Central memory CD8-positive, alpha-beta T cell (primary cell): ENCODE measurements around the gene C22orf42.

Source experiments
- ATAC-seq: fragments of 150-1000 bp; cut with Tn5 transposase; replicated peaks from 2 replicates; pipeline ENCODE4 v1.10.0; 2022; ENCODE audit warnings: mild to moderate bottlenecking, moderate FRiP score, moderate number of reproducible peaks; ENCODE audit not compliant: poor library complexity, severe bottlenecking; ENCODE audit errors: extremely low read depth
- DNase-seq, 2 donors: peaks; one replicate each; pipeline ENCODE4 v3.0.0; 2021; ENCODE audit warnings: low spot score in 2 of 2
- H3K27ac Mint-ChIP-seq: one replicate; pipeline ENCODE4 v1.8.0; 2022; ENCODE audit warnings: low read depth, mild to moderate bottlenecking, moderate library complexity, mixed read lengths
- H3K27me3 Mint-ChIP-seq: one replicate; pipeline ENCODE4 v1.8.0; 2022; ENCODE audit warnings: mixed read lengths
- H3K36me3 Mint-ChIP-seq: one replicate; pipeline ENCODE4 v1.8.0; 2022; ENCODE audit warnings: mild to moderate bottlenecking, moderate library complexity, mixed read lengths; ENCODE audit not compliant: insufficient read depth
- H3K4me1 Mint-ChIP-seq: one replicate; pipeline ENCODE4 v1.8.0; 2022; ENCODE audit warnings: mixed read lengths
- H3K4me3 Mint-ChIP-seq: one replicate; pipeline ENCODE4 v1.8.0; 2022; ENCODE audit warnings: mild to moderate bottlenecking, moderate library complexity, mixed read lengths
- H3K9me3 Mint-ChIP-seq: one replicate; pipeline ENCODE4 v1.8.0; 2022; ENCODE audit warnings: mixed read lengths

C22orf42 gene, protein sequence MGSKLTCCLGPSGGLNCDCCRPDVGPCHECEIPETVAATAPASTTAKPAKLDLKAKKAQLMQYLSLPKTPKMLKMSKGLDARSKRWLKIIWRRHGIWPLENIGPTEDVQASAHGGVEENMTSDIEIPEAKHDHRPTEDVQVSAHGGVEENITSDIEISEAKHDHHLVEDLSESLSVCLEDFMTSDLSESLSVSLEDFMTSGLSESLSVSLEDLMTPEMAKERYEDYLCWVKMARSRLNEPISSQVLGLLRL

DNA sequence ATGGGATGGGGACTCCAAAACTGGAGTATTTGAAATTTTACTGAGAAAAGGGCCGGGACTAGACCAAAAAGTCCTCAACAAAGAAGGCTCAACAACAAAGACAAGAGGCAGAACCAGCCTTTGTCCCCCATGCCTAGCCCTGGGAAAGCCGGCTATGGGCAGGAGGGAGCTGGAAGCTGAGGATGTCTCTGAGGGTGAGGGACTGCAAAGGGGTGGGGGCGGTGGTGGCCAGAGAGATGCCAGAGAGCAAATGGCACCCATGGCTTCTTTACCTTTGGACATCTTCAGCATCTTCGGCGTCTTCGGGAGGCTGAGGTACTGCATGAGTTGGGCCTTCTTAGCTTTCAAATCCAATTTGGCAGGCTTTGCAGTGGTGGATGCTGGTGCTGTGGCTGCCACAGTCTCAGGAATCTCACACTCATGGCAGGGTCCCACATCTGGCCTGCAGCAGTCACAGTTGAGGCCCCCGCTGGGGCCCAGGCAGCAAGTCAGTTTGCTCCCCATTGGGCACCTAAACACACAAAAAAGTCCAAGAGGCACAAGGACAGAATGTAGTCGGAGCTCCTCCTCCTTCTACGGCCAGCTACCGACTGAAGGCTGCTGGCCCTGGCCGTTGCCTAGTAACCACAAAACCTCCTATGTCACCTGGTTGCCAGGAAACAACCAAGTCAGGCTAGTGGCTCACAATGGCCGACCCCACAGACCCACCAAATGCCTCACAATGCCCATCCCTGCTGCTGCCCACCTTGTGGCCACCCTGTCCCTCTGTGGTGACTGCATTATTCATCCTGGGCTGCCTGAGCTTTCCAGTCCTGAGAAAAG is at the start of gene C22orf42:
Gene C22orf42 (minus strand): TSS at position 592 of the 822 bp plus-strand sequence. CDS start 88 bp downstream, at position 504.
- H3K36me3 Mint-ChIP-seq: no peaks in the 10 kb centered on the region
- H3K9me3 Mint-ChIP-seq: no peaks in the 10 kb centered on the region
- ATAC-seq (no peak), DNase-seq (no peak)
- peaks cover 24% of the 10 kb centered on the region for H3K27me3 Mint-ChIP-seq
- no peak within 1 kb of the TSS for H3K4me3 Mint-ChIP-seq
- no peak within 1 kb of the TSS for H3K27ac Mint-ChIP-seq
- no peaks in the 10 kb centered on the region for H3K4me1 Mint-ChIP-seq

DNA sequence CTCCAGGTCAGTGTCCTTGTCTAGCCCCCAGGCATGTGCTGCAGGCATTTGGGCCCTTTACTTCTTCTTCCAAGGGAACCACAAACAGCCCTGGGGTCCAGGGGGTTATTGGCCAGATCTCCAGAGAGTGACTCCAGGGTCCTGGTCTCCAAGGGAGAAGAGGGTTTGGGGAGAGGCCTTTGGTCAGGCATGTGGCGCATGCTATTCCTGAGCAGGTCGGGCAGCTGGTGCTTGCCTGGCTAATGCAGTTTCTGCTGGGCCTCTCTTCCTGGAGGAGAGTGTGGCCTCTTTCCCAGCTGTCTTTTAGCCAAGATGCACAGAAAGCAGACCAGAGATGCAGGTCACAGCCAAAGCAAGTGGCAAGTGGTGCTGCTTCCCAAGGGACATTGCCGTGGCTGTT is 49.6 kb upstream of the C22orf42 start:
- no peak for ATAC-seq
- H3K27ac Mint-ChIP-seq: no peak overlapping the region

DNA sequence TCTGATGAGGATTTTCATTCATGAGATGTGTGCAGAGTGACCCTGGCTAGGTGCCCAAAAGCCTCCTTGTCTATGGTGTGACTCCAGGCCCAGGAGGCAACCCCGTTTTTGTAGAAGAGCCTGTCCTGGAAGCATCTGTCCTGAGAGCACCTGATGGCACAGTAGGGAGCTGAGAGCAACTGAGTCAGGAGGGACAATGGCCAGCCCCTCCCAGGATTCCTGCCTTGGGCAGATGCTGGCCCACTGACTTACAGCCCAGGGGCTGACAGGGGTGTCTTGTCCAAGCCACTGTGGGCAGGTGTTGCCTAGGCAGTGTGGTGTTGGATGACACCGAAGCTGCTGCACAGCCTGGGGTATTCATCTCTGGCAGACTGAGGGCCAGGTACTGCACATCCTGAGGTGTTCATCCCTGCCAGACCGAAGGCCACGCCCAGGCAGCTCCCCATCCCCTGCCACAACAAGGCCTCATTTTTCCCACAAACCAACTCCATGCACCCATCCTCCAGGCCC is 48.9 kb upstream of the C22orf42 start:
- Mint-ChIP-seq H3K4me3 (no peak overlapping the region), H3K36me3 (no peaks in the 10 kb centered on the region), H3K27me3 (peaks cover 43% of the 10 kb centered on the region), H3K27ac (no peak overlapping the region), H3K9me3 (no peaks in the 10 kb centered on the region), H3K4me1 (peaks cover 40% of the 10 kb centered on the region)
- no peak for ATAC-seq
- DNase-seq: no peak

More for the DNA sequence above, 49.6 kb upstream of the C22orf42 start:
- peaks cover 33% of the 10 kb centered on the region for H3K4me1 Mint-ChIP-seq
- H3K4me3 Mint-ChIP-seq: no peak overlapping the region
- H3K27me3 Mint-ChIP-seq: peaks cover 38% of the 10 kb centered on the region
- H3K9me3 Mint-ChIP-seq: no peaks in the 10 kb centered on the region
- peaks cover 2% of the 10 kb centered on the region for H3K36me3 Mint-ChIP-seq
- DNase-seq: no peak

DNA sequence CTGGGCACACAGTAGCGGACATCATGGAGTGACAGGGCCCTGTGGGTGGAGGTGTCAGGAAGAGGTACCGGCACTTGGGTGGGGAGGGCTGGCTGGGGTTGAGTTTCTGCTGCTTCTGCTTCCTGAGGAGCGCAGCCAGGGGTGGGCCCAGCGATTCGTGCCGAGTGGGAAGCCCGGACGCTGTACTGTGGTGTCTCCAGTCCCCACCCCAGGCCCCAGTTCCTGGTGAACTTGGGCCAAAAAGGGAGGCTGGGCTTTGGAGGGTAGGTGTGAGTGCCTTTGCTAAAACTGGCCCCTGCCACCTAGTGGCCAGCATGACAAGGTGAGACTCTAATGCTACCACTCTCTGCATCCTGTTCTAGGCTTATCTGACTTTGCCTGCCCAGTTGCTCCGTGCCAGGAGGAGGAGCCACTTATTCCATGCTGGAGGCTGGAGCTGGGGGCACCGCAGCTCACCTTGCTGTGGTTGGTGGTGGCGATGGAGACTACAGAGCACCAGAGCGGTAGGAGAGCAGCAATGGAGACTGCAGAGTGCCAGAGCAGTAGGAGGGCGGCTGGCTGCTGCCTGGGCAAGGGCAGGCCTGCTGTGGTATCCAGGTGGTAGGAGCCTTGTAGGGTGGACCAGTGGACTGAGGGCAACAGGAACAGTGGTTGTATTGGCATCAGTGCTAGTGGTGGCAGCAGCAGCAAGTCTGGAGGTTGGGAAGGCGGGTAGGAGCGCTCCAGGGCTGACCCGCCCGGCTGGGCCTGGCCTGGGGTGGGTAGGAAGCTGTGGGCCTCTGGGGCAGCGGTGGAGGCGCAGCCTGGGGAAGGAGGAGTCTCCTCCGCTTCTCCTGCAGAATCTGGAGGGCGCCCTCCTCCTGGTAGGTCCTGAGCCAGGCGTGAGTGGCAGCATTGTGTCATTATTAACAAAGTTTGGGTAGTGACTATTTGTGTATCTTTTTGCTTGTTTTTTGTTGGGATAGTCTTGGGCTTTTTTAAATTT is 48.0 kb upstream of the C22orf42 start:
- DNase-seq (no peak), ATAC-seq (no peak)
- Mint-ChIP-seq H3K27ac (peak overlapping the region; percentile 7), H3K27me3 (peaks cover 34% of the 10 kb centered on the region), H3K4me1 (peaks cover 44% of the 10 kb centered on the region), H3K9me3 (no peaks in the 10 kb centered on the region), H3K4me3 (peak overlapping the region; percentile 81), H3K36me3 (no peaks in the 10 kb centered on the region)

DNA sequence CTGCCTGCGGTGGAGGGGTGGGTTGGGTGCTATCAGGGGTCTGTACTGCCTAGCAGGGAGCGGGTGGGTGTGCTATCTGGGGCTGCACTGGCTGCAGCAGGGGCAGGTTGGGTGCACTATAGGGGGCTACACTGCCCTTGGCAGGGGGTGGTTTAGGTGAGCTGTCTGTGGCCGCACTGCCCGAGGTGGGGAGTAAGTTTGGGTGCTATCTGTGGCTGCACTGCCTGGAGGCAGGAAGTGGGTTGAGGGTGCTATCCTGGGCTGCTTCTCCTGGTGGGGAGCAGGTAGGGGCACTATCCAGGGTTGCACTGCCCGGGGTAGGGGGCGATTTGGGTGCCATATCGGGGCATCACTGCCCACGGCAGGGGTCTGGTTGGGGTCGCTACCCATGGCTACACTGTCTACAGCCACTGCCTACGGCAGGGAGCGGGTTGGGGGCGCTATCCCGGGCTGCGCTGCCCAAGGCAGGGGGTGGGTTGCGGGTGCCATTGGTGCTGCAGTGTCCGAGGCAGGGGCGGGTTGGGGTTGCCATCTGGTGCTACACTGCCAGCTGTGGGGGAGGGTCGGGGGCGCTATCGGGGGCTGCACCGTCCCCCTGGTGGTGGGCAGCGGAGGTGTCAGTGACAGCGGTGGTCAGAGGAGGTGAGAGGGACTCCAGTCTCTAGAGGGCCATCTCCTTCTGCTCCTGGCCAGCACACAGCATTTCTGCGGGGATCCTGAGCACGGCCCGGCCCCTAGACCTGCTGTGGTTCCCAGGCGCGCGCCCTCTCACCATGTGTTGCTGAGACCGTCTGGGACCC is 47.1 kb upstream of the C22orf42 start:
- no peak for ATAC-seq

DNA sequence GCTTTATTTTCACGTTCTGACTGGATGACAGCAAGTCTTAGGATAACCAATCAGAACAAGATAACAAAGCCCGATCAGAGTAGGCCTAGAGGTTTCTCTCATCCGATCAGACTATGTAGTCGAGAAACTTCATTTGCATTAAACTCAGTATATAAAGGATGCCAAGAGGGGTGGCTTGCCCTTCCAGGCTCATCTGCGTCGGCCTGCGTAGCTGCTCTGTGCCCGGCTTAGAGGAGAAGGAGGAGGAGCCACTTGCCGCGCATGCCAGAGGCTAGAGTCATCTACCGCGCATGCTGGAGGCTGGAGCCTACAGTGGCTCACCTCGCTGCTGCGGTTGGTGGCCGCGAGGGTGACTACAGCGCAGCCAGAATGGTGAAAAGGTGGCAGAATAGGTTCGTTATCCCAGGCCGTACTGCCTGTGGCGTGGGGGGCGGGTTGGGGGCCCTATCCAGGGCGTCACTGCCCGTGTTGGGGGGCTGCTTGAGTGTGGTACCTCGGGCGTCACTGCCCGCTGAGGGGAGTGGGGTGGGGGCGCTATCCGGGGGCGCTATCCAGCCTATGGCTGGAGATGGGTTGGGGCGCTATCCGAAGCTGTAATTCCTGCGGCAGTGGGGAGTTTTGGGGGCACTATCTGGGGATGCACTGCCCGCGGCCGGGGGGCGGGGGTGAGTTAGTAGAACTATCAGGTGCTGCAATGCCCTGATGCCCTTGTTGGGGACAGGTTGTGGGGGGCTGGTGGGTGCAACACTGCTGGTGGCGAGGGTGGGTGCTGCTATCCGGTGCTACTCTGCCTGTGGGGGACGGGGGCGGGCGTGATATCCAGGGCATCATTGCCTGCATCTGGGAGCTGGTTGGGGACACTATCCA is 46.0 kb upstream of the C22orf42 start, which contains the start of gene RFPL2:
Gene RFPL2 (minus strand): TSS at position 218 of the 867 bp plus-strand sequence. CDS start 2,622 bp downstream, outside the sequence.
- Mint-ChIP-seq H3K4me1 (peaks cover 53% of the 10 kb centered on the region), H3K9me3 (no peaks in the 10 kb centered on the region), H3K27me3 (peaks cover 31% of the 10 kb centered on the region), H3K27ac (peak within 1 kb of the TSS; percentile 67), H3K36me3 (no peaks in the 10 kb centered on the region), H3K4me3 (peak within 1 kb of the TSS; percentile 81)
- ATAC-seq: peak; percentile 65
- no peak for DNase-seq

More for the DNA sequence above, 47.1 kb upstream of the C22orf42 start:
- H3K27me3 Mint-ChIP-seq: peaks cover 31% of the 10 kb centered on the region
- H3K36me3 Mint-ChIP-seq: no peaks in the 10 kb centered on the region
- DNase-seq: no peak
- peaks cover 46% of the 10 kb centered on the region for H3K4me1 Mint-ChIP-seq
- peak overlapping the region; percentile 81 for H3K4me3 Mint-ChIP-seq
- H3K27ac Mint-ChIP-seq: no peak overlapping the region
- no peaks in the 10 kb centered on the region for H3K9me3 Mint-ChIP-seq

DNA sequence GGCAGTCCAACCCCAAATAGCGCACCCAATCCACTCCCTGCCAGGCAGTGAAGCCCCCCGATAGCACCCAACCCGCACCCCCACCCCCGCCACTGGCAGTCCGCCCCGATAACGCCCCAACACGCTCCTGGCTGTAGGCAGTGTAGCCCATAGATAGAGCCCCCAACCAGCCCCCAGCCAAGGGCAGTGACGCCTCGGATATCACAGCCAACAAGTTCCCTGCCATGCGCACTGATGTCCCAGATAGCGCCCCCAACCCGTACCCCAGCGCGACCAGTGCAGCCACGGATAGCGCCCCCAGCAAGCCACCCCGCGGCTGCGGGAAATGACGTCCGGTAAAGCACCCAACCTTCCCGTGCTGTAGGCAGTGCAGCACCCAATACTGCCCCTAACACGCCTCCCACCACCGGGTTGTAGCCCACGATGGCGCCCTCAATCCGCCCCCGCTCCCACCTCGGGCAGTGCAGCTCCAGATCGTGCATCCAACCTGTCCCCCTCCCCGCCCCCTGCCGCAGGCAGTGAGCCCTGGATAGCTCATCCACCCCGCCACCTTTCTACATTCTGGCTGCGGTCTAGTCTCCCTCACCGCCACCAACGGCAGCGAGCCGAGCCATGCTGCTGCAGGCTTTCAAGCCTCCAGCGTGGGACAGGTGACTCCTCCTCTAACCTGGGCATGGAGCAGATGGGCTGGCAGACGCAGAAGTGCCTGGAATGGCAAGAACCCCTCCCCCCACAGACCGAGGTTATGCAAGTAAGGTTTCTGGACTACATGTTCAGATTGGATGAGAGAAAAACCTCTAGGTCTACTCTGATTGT is 45.1 kb upstream of the C22orf42 start:
- DNase-seq (no peak), ATAC-seq (peak; percentile 33)
- peak overlapping the region; percentile 67 for H3K27ac Mint-ChIP-seq
- peaks cover 53% of the 10 kb centered on the region for H3K4me1 Mint-ChIP-seq
- peaks cover 31% of the 10 kb centered on the region for H3K27me3 Mint-ChIP-seq
- H3K4me3 Mint-ChIP-seq: peak overlapping the region; percentile 81
- H3K9me3 Mint-ChIP-seq: no peaks in the 10 kb centered on the region
- H3K36me3 Mint-ChIP-seq: no peaks in the 10 kb centered on the region

DNA sequence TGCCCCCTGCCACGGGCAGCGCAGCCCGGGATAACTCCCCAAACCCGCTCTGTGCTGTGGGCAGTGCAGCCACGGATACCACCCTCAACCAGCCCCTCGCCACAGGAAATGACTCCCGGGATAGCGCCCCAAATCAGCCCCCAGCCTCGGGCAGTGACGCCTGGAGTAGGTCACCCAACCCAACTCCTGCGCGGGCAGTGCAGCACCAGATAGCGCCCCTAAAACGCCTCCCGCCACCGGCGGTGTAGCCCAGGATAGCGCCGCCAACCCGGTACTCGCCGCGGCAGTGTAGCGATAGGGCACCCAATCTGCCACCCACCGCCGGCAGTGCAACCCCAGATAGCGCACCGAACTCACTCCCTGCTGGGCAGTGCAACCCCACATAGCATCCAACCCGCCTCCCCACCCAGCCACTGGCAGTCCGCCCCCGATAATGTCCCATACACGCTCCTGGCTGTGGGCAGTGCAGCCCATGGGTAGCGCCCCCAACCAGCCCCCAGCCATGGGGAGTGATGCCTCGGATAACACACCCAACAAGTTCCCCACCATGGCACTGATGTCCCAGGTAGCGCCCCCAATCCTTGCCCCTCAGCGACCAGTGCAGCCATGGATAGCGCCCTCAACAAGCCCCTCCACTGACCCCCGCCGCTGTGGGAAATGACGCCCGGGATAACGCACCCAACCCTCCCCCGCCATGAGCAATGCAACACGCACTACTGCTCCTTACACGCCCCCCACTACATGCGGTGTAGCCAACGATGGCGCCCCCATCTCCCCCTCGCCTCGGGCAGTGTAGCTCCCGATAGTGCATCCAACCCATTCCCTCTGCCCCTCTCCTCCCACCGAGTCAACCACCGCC is 44.3 kb upstream of the C22orf42 start:
- DNase-seq (no peak), ATAC-seq (no peak)
- Mint-ChIP-seq H3K27me3 (peaks cover 31% of the 10 kb centered on the region), H3K27ac (peak overlapping the region; percentile 55), H3K4me3 (peak overlapping the region; percentile 81), H3K36me3 (no peaks in the 10 kb centered on the region), H3K9me3 (no peaks in the 10 kb centered on the region), H3K4me1 (peaks cover 53% of the 10 kb centered on the region)

DNA sequence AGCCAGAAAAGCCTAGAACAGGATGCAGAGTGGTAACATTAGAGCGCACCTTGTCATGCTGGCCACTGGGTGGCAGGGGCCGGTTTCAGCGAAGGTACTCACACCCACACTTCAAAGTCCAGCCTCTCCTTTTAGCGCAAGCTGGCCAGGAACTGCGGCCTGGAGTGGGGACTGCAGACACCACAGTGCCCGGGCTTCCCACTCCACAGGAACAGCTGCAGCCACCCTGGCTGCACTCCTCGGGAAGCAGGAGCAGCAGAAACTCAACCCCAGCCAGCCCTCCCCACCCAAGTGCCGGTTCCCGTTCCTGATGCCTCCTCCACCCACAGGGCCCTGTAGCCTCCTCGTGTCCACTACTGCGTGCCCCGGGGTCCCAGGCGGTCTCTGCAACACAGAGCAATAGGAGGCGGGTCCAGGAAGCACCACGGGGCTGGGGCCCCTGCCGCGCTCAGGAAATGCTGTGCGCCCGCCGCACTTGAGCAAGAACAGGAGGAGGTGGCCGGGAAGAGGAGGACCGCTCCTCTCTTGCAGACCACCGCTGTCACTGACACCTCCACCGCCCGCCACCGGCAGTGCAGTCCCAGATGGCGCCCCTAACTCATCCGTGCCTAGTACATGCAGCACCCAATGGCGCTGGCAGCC is 43.6 kb upstream of the C22orf42 start:
- Mint-ChIP-seq H3K27ac (peak overlapping the region; percentile 55), H3K4me1 (peaks cover 53% of the 10 kb centered on the region), H3K36me3 (peaks cover under 1% of the 10 kb centered on the region), H3K27me3 (peaks cover 31% of the 10 kb centered on the region), H3K9me3 (no peaks in the 10 kb centered on the region), H3K4me3 (peak overlapping the region; percentile 81)
- DNase-seq (no peak), ATAC-seq (no peak)
